ENCODE data around the gene PRR3.

The PRR3 gene

DNA sequence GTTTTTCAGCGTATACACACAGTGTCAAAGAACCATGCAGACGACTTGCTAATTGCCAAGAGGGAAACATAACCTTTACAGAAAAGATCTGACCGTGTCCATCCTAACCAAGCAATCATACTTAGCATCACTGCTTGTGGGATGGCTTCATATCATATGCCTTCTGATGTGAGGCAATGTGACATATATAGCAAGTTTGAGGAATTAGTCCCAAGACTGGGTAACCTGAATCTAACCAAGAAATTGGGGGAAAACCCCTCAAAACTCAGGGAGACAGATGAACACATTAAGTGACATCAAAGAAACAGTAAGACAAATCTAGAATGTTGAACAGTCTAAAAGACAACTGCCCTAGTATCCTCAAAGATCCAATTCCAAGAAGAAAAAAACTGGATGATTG lies 19.2 kb upstream of the PRR3 start:
- DNase-seq (ENCODE audit: low read depth in 3 of 3), result no peak

GRCh38 chr6:30541515-30542403 lies 15.3 kb upstream of the PRR3 start:
- peak in 2 of 3 experiments; percentile 55 to 66 for DNase-seq (ENCODE audit: low read depth in 3 of 3)

DNA sequence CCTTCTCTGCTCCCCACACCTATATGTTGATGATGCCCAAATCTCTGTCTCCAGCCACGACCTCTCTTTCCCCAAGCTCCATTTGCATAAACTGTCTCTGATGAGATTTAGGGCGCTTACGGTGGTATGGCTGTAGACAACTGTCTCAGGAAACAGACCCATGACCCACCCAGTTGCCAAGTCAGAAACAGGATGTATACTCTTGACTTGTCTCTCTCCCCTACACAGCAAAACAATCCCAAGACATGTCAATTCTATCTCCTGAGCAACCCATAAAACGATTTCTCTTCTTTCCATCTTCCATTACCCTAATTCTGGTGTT lies 14.7 kb upstream of the PRR3 start:
- no peak for DNase-seq (ENCODE audit: low read depth in 3 of 3)

DNA sequence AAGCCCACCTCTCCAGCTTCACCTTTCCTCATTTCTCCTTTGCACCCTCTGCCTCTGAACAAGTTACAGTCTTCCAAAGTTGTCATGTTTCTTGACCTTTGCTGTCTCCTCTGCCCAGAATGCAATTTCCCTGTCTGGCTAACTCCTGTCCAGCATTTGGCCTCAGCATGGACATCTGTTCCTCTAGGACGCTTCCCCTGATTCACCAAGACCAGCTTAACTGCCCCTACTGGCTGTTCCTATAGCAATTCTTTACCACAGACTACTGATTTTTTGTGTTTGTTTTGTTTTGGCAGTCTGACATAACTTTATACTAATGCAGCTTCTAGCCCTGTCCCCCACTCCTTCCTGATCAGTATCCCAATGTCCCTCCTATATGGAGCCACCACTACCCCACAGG lies 14.2 kb upstream of the PRR3 start:
- no peak for DNase-seq (ENCODE audit: low read depth in 3 of 3)

DNA sequence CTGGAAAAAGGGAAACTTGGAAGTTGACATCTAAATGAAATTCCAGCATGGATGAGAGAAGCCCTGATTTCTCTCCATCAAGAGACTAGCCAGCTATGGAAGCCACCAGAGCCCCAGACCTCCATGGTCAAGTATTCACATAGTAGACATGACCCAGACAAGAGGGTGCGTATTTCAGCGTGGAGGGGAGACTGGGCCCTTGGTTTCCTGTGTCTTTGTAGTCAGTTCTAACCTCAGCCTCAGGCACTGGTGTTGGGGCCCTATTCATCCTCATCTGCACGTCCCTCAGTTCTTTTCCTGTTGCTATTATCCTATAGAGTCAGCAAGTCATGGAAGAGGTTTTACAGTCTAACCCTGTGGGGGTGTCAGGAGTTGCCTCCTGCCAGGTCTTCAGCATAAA lies 13.3 kb upstream of the PRR3 start:
- DNase-seq (ENCODE audit: low read depth in 3 of 3), result no peak

DNA sequence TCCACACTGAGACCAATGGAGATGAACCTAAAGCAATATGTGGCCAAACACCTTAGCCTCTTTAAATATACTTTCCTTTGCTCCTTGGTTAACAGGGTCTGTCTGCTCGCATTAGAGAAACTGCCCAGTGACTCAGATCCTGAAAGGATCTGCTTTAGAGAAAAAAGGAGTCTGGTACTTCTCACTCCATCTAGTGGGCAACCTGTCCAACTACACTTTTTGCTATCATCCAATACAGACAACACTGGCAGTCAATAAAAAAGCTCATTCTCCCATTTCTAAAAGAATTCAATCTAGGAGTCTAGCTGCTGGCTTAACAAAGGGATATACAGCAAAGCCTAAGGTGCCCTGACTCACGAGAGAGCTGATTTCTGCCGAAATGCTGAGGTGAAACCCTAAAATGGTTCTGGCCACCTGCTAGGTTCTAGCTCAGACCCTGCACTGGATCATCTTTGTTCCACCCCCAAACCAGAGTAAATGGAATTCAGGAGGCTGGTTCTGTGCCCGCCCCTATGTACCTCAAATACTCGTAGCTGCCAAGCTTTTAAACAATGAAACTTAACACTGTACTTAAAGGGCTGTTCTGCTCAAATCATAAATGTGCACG lies 12.3 kb upstream of the PRR3 start:
- no peak for DNase-seq (ENCODE audit: low read depth in 3 of 3)

- DNase-seq (ENCODE audit: low read depth in 3 of 3), result no peak
These were observed 9.6 kb upstream of the PRR3 start for GRCh38 chr6:30547454-30547853.

DNA sequence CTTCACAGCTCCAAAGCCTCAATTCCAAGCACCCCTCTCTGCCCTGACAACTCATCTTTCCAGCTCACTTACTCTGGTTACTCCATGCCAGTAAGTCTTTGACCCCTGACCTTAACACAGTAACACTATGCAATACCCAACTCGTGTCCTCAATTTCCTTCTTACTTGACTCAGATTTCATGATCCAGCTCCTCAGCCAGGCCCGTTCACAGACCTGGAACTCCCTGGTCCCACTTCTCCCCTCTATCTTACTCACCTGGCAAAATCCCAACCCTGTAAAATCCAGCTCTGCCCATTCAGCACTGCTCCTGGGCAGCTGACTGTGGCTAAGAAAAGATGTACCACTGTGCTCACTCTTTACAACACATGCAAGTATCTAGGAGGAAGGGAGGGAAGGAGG lies 8.7 kb upstream of the PRR3 start:
- DNase-seq (ENCODE audit: low read depth in 3 of 3), result no peak

GRCh38 chr6:30554404-30554803 lies 2.7 kb upstream of the PRR3 start:
- DNase-seq (ENCODE audit: low read depth in 3 of 3), result no peak

DNA sequence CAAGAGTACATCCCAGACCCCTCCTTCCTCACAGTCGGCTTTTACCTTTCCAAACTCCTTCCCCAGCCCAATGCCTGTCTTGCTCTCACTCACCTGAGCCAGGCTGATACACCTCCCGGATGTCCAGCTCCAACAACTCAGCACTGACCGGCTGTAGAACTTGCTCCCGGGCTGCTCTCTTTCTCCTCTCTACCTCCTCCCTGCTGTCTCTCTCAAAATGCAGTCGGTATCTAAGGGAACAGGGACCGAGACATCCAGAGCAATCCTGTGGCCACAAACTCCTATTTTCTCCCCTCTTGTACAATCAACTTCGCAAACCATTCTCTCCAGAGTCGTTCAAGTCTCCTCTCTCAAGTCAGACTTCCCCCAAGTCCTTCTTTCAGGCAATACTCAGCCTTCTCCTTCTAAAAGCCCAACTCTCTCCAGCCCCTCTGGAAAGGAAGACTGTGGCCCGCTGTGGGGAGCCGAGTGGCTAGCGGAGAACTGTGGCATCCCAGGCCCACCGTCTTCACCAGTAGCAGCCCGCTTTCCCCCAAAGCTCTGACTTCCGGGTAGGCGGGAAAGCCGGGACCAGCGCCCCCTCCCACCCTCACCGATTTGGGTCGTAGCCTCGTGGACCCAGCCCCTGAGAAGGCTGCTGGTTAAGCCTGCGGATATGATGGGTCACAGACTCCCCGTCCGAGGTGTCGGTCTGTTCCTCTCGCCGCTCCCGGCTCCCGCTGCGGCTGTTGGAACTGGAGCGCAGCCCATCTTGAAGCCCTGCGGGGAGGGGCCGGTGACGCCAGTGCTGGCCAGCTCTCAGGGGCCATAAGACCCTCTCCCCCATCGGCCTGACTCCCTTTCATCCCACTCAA lies 1.9 kb upstream of the PRR3 start:
- peak in 1 of 3 experiments; percentile 8 for DNase-seq (ENCODE audit: low read depth in 3 of 3)

DNA sequence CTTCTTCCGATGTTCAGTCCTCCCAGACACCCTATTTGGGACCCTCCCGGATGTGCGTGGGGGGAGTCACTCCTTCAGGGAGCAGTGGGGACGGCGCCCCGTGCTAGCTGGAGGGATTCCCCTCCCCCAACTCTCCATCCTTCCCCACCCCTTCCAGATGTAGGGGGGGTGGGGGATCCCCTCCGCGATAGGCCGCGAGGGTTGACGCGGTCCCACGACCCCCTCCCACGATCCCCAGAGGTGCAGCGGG lies 1.4 kb upstream of the PRR3 start:
- DNase-seq (ENCODE audit: low read depth in 3 of 3), result no peak

GRCh38 chr6:30556066-30556905 lies 809 bp upstream of the PRR3 start, which contains the start of gene GNL1:
Gene GNL1, minus strand, starts transcription at chr6:30556489. Its CDS starts 286 bp downstream, at chr6:30556203.
- DNase-seq (ENCODE audit: low read depth in 3 of 3), result peak; percentile 99 to 100 (median 99)

DNA sequence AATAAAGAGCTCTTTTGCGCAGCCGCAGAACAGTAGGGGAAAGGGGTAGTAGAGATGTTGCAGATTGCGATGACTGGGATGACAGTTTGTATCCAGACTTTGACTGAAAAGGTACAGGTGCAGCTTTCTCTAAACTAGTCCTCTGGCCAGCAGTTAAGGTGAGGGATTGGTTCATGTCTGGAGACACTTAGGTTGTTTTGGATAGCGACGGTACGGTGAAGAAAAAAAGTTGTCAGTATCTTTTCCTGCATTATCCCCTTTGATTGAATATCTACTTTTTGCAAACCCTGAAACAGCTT lies 537 bp downstream of the PRR3 start:
- peak in 1 of 3 experiments; percentile 57 for DNase-seq (ENCODE audit: low read depth in 3 of 3)

DNA sequence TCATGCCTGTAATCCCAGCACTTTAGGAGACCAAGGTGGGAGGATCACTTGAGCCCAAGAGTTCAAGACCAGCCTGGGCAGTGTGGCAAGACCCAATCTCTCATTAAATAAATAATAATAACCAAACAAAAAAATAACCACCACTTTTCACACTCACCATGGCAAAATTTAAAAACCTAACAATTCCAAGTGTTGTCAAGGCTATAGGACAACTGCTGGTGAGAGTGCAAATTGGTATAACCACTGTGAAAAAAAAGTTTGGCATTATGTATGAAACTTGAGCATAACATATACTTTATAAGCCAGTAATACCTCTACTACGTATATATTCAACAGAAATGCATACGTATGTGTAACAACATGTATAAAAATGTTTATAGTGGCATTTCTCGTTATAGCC lies 3.8 kb downstream of the PRR3 start:
- no peak for DNase-seq (ENCODE audit: low read depth in 3 of 3)

GRCh38 chr6:30562470-30563425 lies 5.7 kb downstream of the PRR3 start:
- DNase-seq (ENCODE audit: low read depth in 3 of 3), result no peak

- DNase-seq (ENCODE audit: low read depth in 3 of 3), result no peak
These were observed 7.0 kb downstream of the PRR3 start for GRCh38 chr6:30564114-30564513.

GRCh38 chr6:30565772-30566171 lies 8.7 kb downstream of the PRR3 start:
- no peak for DNase-seq (ENCODE audit: low read depth in 3 of 3)

DNA sequence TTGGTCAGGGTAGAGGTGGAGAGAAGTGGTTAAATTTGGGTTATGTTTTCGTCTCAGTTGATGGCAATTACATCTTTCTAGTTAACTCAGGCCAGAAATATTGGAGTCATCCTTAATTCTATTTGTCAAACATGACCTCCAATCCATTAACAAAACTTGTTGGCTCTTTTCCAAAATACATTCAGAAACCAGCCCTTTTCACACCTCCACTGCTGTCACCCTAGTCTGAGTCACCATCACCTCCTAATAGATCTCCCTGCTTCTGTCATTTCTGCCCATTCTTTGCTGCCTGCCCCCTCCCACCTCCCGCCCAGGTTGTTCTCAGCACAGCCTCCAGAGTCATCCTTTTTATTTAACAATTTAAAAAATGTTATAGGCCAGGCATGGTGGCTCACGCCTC lies 11.2 kb downstream of the PRR3 start:
- no peak for DNase-seq (ENCODE audit: low read depth in 3 of 3)

- no peak for DNase-seq (ENCODE audit: low read depth in 3 of 3)
These were observed 13.2 kb downstream of the PRR3 start for GRCh38 chr6:30570263-30570662.

DNA sequence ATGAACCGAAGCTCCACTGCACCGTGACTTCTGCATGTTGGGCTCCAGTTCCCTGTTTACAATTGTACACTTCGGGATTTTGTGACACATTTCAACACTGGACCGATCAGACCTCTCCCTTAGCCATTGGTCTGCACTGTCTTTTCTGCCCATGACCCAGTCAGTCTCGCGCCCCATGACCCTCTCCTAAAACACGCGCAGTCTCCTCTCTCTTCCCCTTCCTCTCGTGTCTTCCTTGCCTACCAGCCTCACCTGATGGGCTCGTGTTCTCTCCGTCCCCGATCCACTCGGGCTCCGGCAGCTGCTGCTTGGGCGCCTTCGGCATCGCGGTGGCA lies 13.6 kb downstream of the PRR3 start:
- DNase-seq (ENCODE audit: low read depth in 3 of 3), result no peak

All from stimulated activated CD4-positive, alpha-beta T cell treated with anti-CD3 and anti-CD28 coated beads, TNF-alpha, amount 100 ng/mL, for 4 hours (primary cell).